Sigmoid colon (tissue), 7 donors: ENCODE results near the gene ACER2. TPM values are rescaled to one million over a fixed set of nuclear protein-coding genes. Genes with fewer than 3 reads are reported as not detected.
A peak's percentile ranks its signal among the peaks of the same experiment; 100 is the strongest.

Source experiments
- DNase-seq: peaks from one replicate; pipeline ENCODE4 v3.0.0-alpha.2; 2019
- H3K27ac ChIP-seq, 4 donors: fragments of 200-600 bp; sonication (generic); one replicate each; pipeline ENCODE4 v1.5.1; 2016 to 2019; ENCODE audit warnings: mild to moderate bottlenecking in 1 of 4
- H3K27me3 ChIP-seq, 3 donors: fragments of 200-600 bp; sonication (generic); one replicate each; pipeline ENCODE4 v1.5.1; 2019; ENCODE audit warnings: mild to moderate bottlenecking in 1 of 3
- H3K36me3 ChIP-seq, 4 donors: fragments of 200-600 bp; sonication (generic); one replicate each; pipeline ENCODE4 v1.5.1; 2016 to 2019
- H3K4me1 ChIP-seq, 4 donors: fragments of 200-600 bp; sonication (generic); one replicate each; pipeline ENCODE4 v1.5.1; 2017 to 2019
- H3K4me3 ChIP-seq, 4 donors: fragments of 200-600 bp; sonication (generic); one replicate each; pipeline ENCODE4 v1.5.1; 2017 to 2019; ENCODE audit warnings: mild to moderate bottlenecking in 2 of 4, moderate library complexity in 1 of 4
- H3K9me3 ChIP-seq, 4 donors: fragments of 200-600 bp in 3 of 4; sonication (generic) in 3 of 4; one replicate each; pipeline versions ENCODE4 v1.5.1 to v1.6.1; 2013 to 2019
- CTCF ChIP-seq, 4 experiments: fragments of 450-650 bp in 3 of 4; fragments of 200-600 bp in 1 of 4; IDR thresholded peaks; one replicate each; pipeline ENCODE4 v1.5.1; 2016 to 2019; ENCODE audit warnings: antibody characterized with exemption in 4 of 4, mild to moderate bottlenecking in 3 of 4, moderate library complexity in 2 of 4
- EP300 ChIP-seq, 4 donors: sonication (generic); formaldehyde crosslinking; IDR thresholded peaks; one replicate each; pipeline ENCODE4 v1.6.1; 2017; ENCODE audit warnings: antibody characterized with exemption in 4 of 4
- POLR2A ChIP-seq, 2 donors: fragments of 450-650 bp; IDR thresholded peaks; one replicate each; pipeline ENCODE4 v1.6.1; 2016; ENCODE audit warnings: antibody characterized with exemption in 2 of 2, mild to moderate bottlenecking in 2 of 2, moderate library complexity in 2 of 2
- POLR2AphosphoS5 ChIP-seq, 4 donors: sonication (generic); formaldehyde crosslinking; IDR thresholded peaks; one replicate each; pipeline ENCODE4 v1.6.1; 2017; ENCODE audit warnings: antibody characterized with exemption in 4 of 4
- WGBS, 2 donors: extraction: QIAGEN DNeasy Blood & Tissue Kit; methylation state at CpG; one replicate each; pipeline ENCODE4 v1.1.7; 2013; 5-methylcytosine and 5-hydroxymethylcytosine counted together
- intact Hi-C: fragments of 100-400 bp; cut with DNase I; formaldehyde crosslinking; loops from one replicate; pipeline ENCODE4 v1.15.1; 2023
- polyA plus RNA-seq, 3 donors: library from polyadenylated mRNA; stranded (reverse); fragments of 200-250 nt; gene quantifications; one replicate each; pipeline ENCODE4 v1.2.3, GENCODE V29; 2013
- total RNA-seq, 4 donors: library from RNA; depleted of rRNA; stranded (reverse); fragments of >200 nt; gene quantifications; one replicate each; pipeline ENCODE4 v1.1.0, GENCODE V29; 2016
- donor health status: healthy with polysubstance abuse.
- donor health status: Bipolar disorder and iron deficiency.
- donor health status: healthy.

ACER2 gene
- total and polyA plus RNA-seq, 7 donors, result 1.2 to 4.3 (median 3.1) TPM

- 91 to 94% methylated on average over 3 of the region's 3 CpGs for WGBS, 2 donors
- no peak overlapping the region for H3K4me3 ChIP-seq
- H3K27me3 ChIP-seq, result no peaks in the 10 kb centered on the region
- peaks cover 0 to 11% (median 6%) of the 10 kb centered on the region in 4 donors for H3K4me1 ChIP-seq
- H3K36me3 ChIP-seq, result no peaks in the 10 kb centered on the region
- H3K9me3 ChIP-seq, result no peaks in the 10 kb centered on the region
- no peak overlapping the region for H3K27ac ChIP-seq
- no peak for DNase-seq
- no peak for TF ChIP-seq CTCF (IDR thresholded peaks at IDR 0.05)
- TF ChIP-seq POLR2AphosphoS5 (IDR thresholded peaks at IDR 0.05), result no peak
- TF ChIP-seq POLR2A (IDR thresholded peaks at IDR 0.05), result no peak
- TF ChIP-seq EP300 (IDR thresholded peaks at IDR 0.05), result no peak
- intact Hi-C loops, result no loop called here
These were observed 60.5 kb downstream of the ACER2 start for GRCh38 chr9:19469271-19469670.

- H3K27ac ChIP-seq, result no peak overlapping the region
- H3K36me3 ChIP-seq, result no peaks in the 10 kb centered on the region
- no peak for DNase-seq
- WGBS, 2 donors, result 64 to 80% methylated on average over 5 of the region's 5 CpGs
- H3K4me3 ChIP-seq, result no peak overlapping the region
- H3K9me3 ChIP-seq, result no peaks in the 10 kb centered on the region
- TF ChIP-seq CTCF (IDR thresholded peaks at IDR 0.05) (no peak), EP300 (IDR thresholded peaks at IDR 0.05) (no peak), POLR2A (IDR thresholded peaks at IDR 0.05) (no peak), POLR2AphosphoS5 (IDR thresholded peaks at IDR 0.05) (no peak)
- intact Hi-C loops, result no loop called here
- H3K27me3 ChIP-seq, result no peaks in the 10 kb centered on the region
- peaks cover 0 to 7% (median 0%) of the 10 kb centered on the region in 4 donors for H3K4me1 ChIP-seq
These were observed 61.8 kb downstream of the ACER2 start for GRCh38 chr9:19470567-19470966.

GRCh38 chr9:19470981-19471650 lies 62.3 kb downstream of the ACER2 start:
- peaks cover 0 to 7% (median 0%) of the 10 kb centered on the region in 4 donors for H3K4me1 ChIP-seq
- no peaks in the 10 kb centered on the region for H3K9me3 ChIP-seq
- H3K4me3 ChIP-seq, result no peak overlapping the region
- H3K27ac ChIP-seq, result no peak overlapping the region
- no peaks in the 10 kb centered on the region for H3K27me3 ChIP-seq
- 57 to 74% methylated on average over 10 of the region's 10 CpGs for WGBS, 2 donors
- intact Hi-C loops, result no loop called here
- TF ChIP-seq POLR2A (IDR thresholded peaks at IDR 0.05), result no peak
- TF ChIP-seq POLR2AphosphoS5 (IDR thresholded peaks at IDR 0.05), result no peak
- TF ChIP-seq CTCF (IDR thresholded peaks at IDR 0.05), result no peak
- no peak for TF ChIP-seq EP300 (IDR thresholded peaks at IDR 0.05)
- no peak for DNase-seq
- H3K36me3 ChIP-seq, result no peaks in the 10 kb centered on the region

- peak; percentile 77 for DNase-seq
- H3K27me3 ChIP-seq, result no peaks in the 10 kb centered on the region
- TF ChIP-seq POLR2A (IDR thresholded peaks at IDR 0.05), result no peak
- no peak for TF ChIP-seq POLR2AphosphoS5 (IDR thresholded peaks at IDR 0.05)
- TF ChIP-seq EP300 (IDR thresholded peaks at IDR 0.05), result no peak
- TF ChIP-seq CTCF (IDR thresholded peaks at IDR 0.05), result peak; percentile 28 to 64 (median 42)
- H3K9me3 ChIP-seq, result no peaks in the 10 kb centered on the region
- H3K36me3 ChIP-seq, result no peaks in the 10 kb centered on the region
- no peak overlapping the region for H3K27ac ChIP-seq
- peaks cover 0 to 7% (median 0%) of the 10 kb centered on the region in 4 donors for H3K4me1 ChIP-seq
- WGBS, 2 donors, result 13 to 17% methylated on average over 18 of the region's 18 CpGs
- intact Hi-C loops, result no loop called here
- H3K4me3 ChIP-seq, result no peak overlapping the region
These were observed 63.2 kb downstream of the ACER2 start for GRCh38 chr9:19471737-19472648.
